ENCODE measurements around the gene CHST6. TPM values are rescaled to one million over a fixed set of nuclear protein-coding genes. Genes with fewer than 3 reads are reported as not detected.
A peak's percentile ranks its signal among the peaks of the same experiment; 100 is the strongest.
"Not testable (repeated sequence)": the region's sequence is repeated elsewhere in the genome, so short reads cannot be mapped to it uniquely, and the experiment has no call there.

CHST6 gene
- polyA plus RNA-seq, 1 experiment, result 0.12 TPM

DNA sequence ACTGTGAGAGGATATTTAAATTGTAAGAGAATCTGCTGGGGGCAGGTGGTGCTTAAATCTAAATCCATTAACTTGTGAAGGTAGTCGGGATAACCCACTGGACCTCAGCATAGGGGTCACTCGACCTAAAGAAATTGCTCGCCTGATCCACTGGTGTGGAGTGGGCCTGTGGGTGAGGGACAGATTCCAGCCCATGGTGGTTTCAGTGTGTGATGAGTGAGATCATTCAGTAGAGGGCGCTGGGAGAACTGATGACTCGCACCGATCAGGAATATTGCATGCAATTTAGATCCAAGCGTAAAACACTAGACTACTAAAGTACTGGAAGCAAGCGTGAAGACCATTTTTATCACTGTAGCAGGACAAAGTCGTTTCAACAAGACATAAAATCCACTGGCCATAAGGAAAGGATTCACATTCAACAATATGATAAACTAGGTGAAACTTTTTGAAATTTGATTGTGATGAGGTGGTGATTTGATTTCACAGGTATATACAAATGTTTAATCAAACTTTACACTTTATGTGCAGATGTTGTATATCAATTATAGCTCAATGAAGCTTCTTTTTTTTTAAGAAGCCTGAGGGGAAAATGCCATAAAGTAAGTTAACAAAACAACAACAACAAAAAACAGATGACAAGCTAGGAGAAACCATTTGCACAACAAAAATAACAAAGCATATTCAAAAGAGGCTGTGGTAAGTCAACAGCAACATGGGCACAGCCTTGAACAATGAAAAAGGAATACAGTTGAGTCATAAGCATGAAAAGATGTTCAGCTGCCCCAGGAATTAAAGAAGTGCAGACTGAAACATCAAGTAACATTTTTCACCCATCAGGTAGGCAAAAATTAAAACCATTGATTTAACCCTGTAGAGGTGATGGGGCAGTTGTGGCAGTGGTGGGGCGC, 23.3 kb downstream of the CHST6 start:
- Histone ChIP-seq H3K27me3 (ENCODE audit: control insufficient read depth, insufficient read depth, low read length) (no peaks in the 10 kb centered on the region), H3K36me3 (ENCODE audit: control insufficient read depth, insufficient read depth, low read length) (no peaks in the 10 kb centered on the region), H3K4me3 (ENCODE audit: low read depth, low read length) (no peak overlapping the region)
- CTCF ChIA-PET, result interaction anchor here (0.6 to 4.4 kb wide), 21 partner anchors 11 to 295 kb away, joined by 3 to 30 read pairs (median 5); partner anchors contain the start of gene ADAT1
- TF ChIP-seq, protein P1, sequence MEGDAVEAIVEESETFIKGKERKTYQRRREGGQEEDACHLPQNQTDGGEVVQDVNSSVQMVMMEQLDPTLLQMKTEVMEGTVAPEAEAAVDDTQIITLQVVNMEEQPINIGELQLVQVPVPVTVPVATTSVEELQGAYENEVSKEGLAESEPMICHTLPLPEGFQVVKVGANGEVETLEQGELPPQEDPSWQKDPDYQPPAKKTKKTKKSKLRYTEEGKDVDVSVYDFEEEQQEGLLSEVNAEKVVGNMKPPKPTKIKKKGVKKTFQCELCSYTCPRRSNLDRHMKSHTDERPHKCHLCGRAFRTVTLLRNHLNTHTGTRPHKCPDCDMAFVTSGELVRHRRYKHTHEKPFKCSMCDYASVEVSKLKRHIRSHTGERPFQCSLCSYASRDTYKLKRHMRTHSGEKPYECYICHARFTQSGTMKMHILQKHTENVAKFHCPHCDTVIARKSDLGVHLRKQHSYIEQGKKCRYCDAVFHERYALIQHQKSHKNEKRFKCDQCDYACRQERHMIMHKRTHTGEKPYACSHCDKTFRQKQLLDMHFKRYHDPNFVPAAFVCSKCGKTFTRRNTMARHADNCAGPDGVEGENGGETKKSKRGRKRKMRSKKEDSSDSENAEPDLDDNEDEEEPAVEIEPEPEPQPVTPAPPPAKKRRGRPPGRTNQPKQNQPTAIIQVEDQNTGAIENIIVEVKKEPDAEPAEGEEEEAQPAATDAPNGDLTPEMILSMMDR (IDR thresholded peaks at IDR 0.05; ENCODE audit: insufficient read depth, low read depth, low read length), result peak; percentile 78
- DNase-seq (ENCODE audit: low read depth), result no peak
- POLR2A ChIA-PET, result no interaction called here

DNA sequence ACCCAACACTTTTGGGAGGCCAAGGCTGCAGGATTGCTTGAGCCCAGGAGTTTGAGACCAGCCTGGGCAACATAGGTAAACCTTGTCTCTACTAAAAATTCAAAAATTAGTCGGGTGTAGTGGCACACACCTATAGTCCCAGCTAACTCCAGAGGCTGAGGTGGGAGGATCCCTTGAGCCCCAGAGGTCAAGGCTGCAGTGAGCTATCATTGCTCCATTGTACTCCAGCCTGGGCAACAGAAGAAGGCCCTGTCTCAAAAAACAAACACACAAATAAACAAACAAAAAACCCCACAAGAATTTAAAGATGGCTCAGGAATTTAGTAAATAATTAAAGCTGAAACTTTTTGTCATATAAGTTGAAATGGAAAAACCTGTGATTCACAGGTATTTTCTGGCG, 28.5 kb downstream of the CHST6 start:
- H3K36me3 ChIP-seq (ENCODE audit: control insufficient read depth, insufficient read depth, low read length), result no peaks in the 10 kb centered on the region
- ChIA-PET CTCF (interaction anchor here (5.7 kb wide), 1 partner anchor 268 kb away, joined by 52 read pairs; no protein-coding TSS in a partner anchor), POLR2A (no interaction called here)

DNA sequence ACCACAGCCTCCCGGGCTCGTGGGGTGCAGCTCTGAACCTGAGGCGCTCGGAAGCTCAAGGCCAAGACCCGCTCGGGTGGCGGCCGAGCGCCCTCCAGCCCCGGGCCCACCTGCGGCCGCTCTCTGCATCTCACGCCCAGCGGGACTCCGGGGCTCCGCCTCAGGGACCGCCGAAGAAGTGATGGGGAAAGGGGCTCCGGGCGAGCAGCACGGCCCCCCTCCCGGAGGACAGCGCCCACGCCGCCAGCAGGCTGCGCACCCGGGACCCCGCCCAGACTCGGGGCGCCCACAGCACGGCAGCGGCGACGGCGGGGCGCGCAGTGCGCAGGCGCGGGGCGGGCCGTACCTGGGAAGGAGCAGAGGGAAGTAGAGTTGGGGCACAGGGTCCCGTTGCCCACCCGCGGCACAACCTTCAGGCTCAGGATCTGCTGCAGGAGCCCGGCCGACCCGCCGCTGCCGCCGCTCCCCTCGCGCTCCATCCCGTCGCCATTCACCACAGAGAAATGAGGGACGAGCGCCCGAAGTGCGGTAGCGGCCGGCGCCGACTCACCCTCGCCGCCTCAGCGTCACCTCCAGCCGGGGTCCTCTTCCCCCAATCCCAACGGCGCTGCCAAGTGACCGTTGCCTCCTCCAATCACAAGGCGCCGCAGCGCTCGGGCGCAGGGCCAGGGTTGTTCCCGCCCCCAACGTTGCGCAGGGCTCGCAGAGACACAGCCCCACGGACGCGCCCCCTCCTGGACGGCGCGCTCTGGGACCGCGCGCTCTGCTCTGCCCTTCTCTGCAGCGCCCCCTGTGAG, 30.9 kb downstream of the CHST6 start, which contains the start of gene TMEM170A:
TMEM170A (minus strand) TSS at position 568 of the 797 bp plus-strand sequence; CDS start at position 479, 89 bp downstream.
- TF ChIP-seq, protein P1 (IDR thresholded peaks at IDR 0.05; ENCODE audit: insufficient read depth, low read depth, low read length), result peak; percentile 100
- no peaks in the 10 kb centered on the region for H3K27me3 ChIP-seq (ENCODE audit: control insufficient read depth, insufficient read depth, low read length)
- ChIA-PET POLR2A (interaction anchor here (1.2 kb wide), 1 partner anchor 53 kb away, joined by 3 read pairs; no protein-coding TSS in a partner anchor), CTCF (interaction anchor here (0.6 to 5.7 kb wide), 28 partner anchors 9 to 302 kb away, joined by 3 to 52 read pairs (median 4); partner anchors contain the start of genes CFDP1 and TMEM231)
- no peaks in the 10 kb centered on the region for H3K36me3 ChIP-seq (ENCODE audit: control insufficient read depth, insufficient read depth, low read length)
- peak within 1 kb of the TSS; percentile 74 for H3K4me3 ChIP-seq (ENCODE audit: low read depth, low read length)
- DNase-seq (ENCODE audit: low read depth), result peak; percentile 89

More for the DNA sequence above, 28.5 kb downstream of the CHST6 start:
- TF ChIP-seq, protein P1 (IDR thresholded peaks at IDR 0.05; ENCODE audit: insufficient read depth, low read depth, low read length), result no peak
- Histone ChIP-seq H3K27me3 (ENCODE audit: control insufficient read depth, insufficient read depth, low read length) (no peaks in the 10 kb centered on the region), H3K4me3 (ENCODE audit: low read depth, low read length) (no peak overlapping the region)
- DNase-seq (ENCODE audit: low read depth), result no peak

DNA sequence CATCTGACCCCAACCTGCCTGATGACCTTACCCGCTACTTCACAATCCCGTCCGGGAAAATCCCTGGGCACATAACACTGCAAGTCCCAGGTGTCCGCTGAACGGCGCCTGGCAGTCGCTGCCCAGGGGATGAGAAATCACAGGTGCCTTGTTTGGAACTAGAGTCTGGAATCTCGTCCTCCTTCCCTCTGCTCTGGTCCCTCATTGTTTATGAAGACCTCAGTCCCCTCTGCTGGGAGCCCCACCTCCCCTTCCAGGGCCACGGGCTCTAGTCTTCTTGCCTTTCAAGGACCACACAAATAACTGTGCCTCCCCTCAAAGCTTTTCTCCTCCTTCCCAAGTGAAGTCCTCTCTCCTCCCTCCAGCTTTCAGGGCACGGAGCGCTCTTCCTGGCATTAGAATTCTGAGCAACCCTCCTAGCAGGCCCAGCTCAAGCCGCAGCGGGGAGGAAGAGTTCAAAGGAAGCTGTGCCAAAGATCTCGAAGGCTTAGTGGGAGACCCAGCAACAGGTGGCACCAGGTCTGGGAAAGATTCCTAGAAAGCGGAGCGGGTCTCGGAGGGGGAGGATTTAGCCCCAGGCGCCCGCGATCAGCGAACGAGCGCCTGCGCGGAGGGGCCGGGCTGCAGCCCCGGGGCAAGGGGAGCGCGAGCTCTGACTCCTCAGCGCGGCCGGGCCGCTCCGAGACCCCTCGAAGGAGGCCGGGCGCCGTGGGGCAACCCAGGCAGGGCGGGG, 31.7 kb downstream of the CHST6 start:
- peak overlapping the region; percentile 74 for H3K4me3 ChIP-seq (ENCODE audit: low read depth, low read length)
- H3K36me3 ChIP-seq (ENCODE audit: control insufficient read depth, insufficient read depth, low read length); DNase-seq (ENCODE audit: low read depth); H3K27me3 ChIP-seq (ENCODE audit: control insufficient read depth, insufficient read depth, low read length): not testable (repeated sequence)
- ChIA-PET CTCF (interaction anchor here (0.6 to 5.7 kb wide), 10 partner anchors 8 to 300 kb away, joined by 3 to 52 read pairs (median 4); no protein-coding TSS in a partner anchor), POLR2A (interaction anchor here (1.2 kb wide), 1 partner anchor 53 kb away, joined by 3 read pairs; no protein-coding TSS in a partner anchor)

DNA sequence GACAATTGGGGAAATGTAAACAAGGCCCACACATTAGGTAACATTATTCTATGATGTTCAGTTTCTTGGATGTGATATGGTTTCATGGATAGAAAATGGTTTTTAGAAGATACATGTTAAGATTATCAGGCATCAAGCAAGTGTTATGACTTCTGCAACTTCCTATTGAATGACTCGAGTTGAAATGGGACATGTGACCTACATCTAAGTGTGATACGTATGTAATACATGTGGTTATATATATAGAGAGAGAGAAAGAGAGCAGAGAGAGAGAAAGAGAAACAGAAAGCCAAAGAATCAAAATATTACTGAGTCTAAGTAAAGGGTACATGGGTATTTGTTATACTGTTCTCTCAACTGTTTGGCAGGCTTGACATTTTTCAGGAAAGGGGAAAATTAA, 32.4 kb downstream of the CHST6 start:
- ChIA-PET CTCF (interaction anchor here (2.4 kb wide), 1 partner anchor 9 kb away, joined by 12 read pairs; no protein-coding TSS in a partner anchor), POLR2A (no interaction called here)
- Histone ChIP-seq H3K27me3 (ENCODE audit: control insufficient read depth, insufficient read depth, low read length) (no peaks in the 10 kb centered on the region), H3K36me3 (ENCODE audit: control insufficient read depth, insufficient read depth, low read length) (no peaks in the 10 kb centered on the region), H3K4me3 (ENCODE audit: low read depth, low read length) (peak overlapping the region; percentile 74)
- TF ChIP-seq, protein P1 (IDR thresholded peaks at IDR 0.05; ENCODE audit: insufficient read depth, low read depth, low read length), result no peak
- no peak for DNase-seq (ENCODE audit: low read depth)

Data from BJ (cell line).